ENCODE data around the gene ITGB1BP1.

ITGB1BP1 gene

GRCh38 chr2:9463698-9464034 is 40.3 kb upstream of the ITGB1BP1 start:
- no peak overlapping the region for H3K4me3 ChIP-seq (ENCODE audit: low read depth, low read length)
- no peak for DNase-seq (ENCODE audit: low read depth)
- no peak for TF ChIP-seq CTCF (IDR thresholded peaks at IDR 0.05; ENCODE audit: control insufficient read depth, extremely low read depth, insufficient read depth)

GRCh38 chr2:9462886-9463697 is 39.8 kb upstream of the ITGB1BP1 start:
- H3K4me3 ChIP-seq (ENCODE audit: low read depth, low read length) = no peak overlapping the region
- no peak for DNase-seq (ENCODE audit: low read depth)
- TF ChIP-seq CTCF (IDR thresholded peaks at IDR 0.05; ENCODE audit: control insufficient read depth, extremely low read depth, insufficient read depth) = no peak

- no peak for DNase-seq (ENCODE audit: low read depth)
- no peak overlapping the region for H3K4me3 ChIP-seq (ENCODE audit: low read depth, low read length)
- no peak for TF ChIP-seq CTCF (IDR thresholded peaks at IDR 0.05; ENCODE audit: control insufficient read depth, extremely low read depth, insufficient read depth)
Measured at GRCh38 chr2:9462313-9462712, 39.0 kb upstream of the ITGB1BP1 start.

- no peak overlapping the region for H3K4me3 ChIP-seq (ENCODE audit: low read depth, low read length)
- DNase-seq (ENCODE audit: low read depth) = no peak
- no peak for TF ChIP-seq CTCF (IDR thresholded peaks at IDR 0.05; ENCODE audit: control insufficient read depth, extremely low read depth, insufficient read depth)
Measured at GRCh38 chr2:9461079-9461478, 37.8 kb upstream of the ITGB1BP1 start.

GRCh38 chr2:9460441-9461017 is 37.2 kb upstream of the ITGB1BP1 start:
- H3K4me3 ChIP-seq (ENCODE audit: low read depth, low read length) = no peak overlapping the region
- no peak for DNase-seq (ENCODE audit: low read depth)
- TF ChIP-seq CTCF (IDR thresholded peaks at IDR 0.05; ENCODE audit: control insufficient read depth, extremely low read depth, insufficient read depth) = no peak

GRCh38 chr2:9451231-9451630 is 27.9 kb upstream of the ITGB1BP1 start:
- no peak for TF ChIP-seq CTCF (IDR thresholded peaks at IDR 0.05; ENCODE audit: control insufficient read depth, extremely low read depth, insufficient read depth)
- DNase-seq (ENCODE audit: low read depth) = peak; percentile 66

GRCh38 chr2:9445089-9445488 is 21.8 kb upstream of the ITGB1BP1 start:
- H3K4me3 ChIP-seq (ENCODE audit: low read depth, low read length) = no peak overlapping the region
- no peak for DNase-seq (ENCODE audit: low read depth)
- TF ChIP-seq CTCF (IDR thresholded peaks at IDR 0.05; ENCODE audit: control insufficient read depth, extremely low read depth, insufficient read depth) = no peak

More at GRCh38 chr2:9451231-9451630, 27.9 kb upstream of the ITGB1BP1 start:
- H3K4me3 ChIP-seq (ENCODE audit: low read depth, low read length) = no peak overlapping the region

All from LNCaP clone FGC (cell line).